ENCODE results near the gene S100A7. TPM values are rescaled to one million over a fixed set of nuclear protein-coding genes. Genes with fewer than 3 reads are reported as not detected.

Gene S100A7
- polyA plus RNA-seq, 1 experiment: not detected

GRCh38 chr1:153430561-153430960, 29.9 kb downstream of the S100A7 start:
- no peak overlapping the region for H3K27ac ChIP-seq (ENCODE audit: low read depth, low read length)
- no peak for DNase-seq (ENCODE audit: low read depth, low spot score)
- TF ChIP-seq CTCF (IDR thresholded peaks at IDR 0.05; ENCODE audit: low read depth, low read length): no peak
- H3K9me3 ChIP-seq (ENCODE audit: control insufficient read depth, insufficient read depth, low read length): no peaks in the 10 kb centered on the region
- peaks cover 4% of the 10 kb centered on the region for H3K27me3 ChIP-seq (ENCODE audit: control insufficient read depth, insufficient read depth, low read length)
- POLR2A ChIA-PET: no interaction called here
- H3K4me3 ChIP-seq (ENCODE audit: low read depth, low read length): no peak overlapping the region
- CTCF ChIA-PET: no interaction called here

DNA sequence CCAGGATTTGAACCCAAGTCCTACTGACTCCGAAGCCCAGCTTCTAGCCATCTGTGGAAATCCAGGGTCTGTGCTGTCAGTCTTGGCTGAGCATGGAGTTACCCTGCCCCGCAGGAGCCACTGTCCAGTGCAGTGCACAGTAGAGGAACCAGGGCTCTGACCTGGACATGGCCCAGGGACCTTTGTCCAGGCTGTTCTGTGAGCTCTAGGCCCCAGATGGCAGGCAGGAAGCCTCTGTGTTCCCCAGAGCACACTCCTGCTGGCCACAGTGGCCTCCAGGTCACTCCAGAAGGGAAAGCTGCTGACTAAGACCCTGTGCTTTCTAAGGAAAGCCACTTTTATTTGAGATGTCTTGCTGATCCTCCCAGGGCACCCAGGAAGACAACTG, 30.3 kb downstream of the S100A7 start:
- CTCF ChIA-PET: no interaction called here
- TF ChIP-seq CTCF (IDR thresholded peaks at IDR 0.05; ENCODE audit: low read depth, low read length): no peak
- DNase-seq (ENCODE audit: low read depth, low spot score): no peak
- peaks cover 4% of the 10 kb centered on the region for H3K27me3 ChIP-seq (ENCODE audit: control insufficient read depth, insufficient read depth, low read length)
- POLR2A ChIA-PET: no interaction called here
- H3K9me3 ChIP-seq (ENCODE audit: control insufficient read depth, insufficient read depth, low read length): no peaks in the 10 kb centered on the region
- H3K4me3 ChIP-seq (ENCODE audit: low read depth, low read length): no peak overlapping the region
- no peak overlapping the region for H3K27ac ChIP-seq (ENCODE audit: low read depth, low read length)

GRCh38 chr1:153429266-153430165, 30.9 kb downstream of the S100A7 start:
- Histone ChIP-seq H3K27me3 (ENCODE audit: control insufficient read depth, insufficient read depth, low read length) (peaks cover 4% of the 10 kb centered on the region), H3K9me3 (ENCODE audit: control insufficient read depth, insufficient read depth, low read length) (no peaks in the 10 kb centered on the region), H3K27ac (ENCODE audit: low read depth, low read length) (no peak overlapping the region), H3K4me3 (ENCODE audit: low read depth, low read length) (no peak overlapping the region)
- no peak for TF ChIP-seq CTCF (IDR thresholded peaks at IDR 0.05; ENCODE audit: low read depth, low read length)
- POLR2A ChIA-PET: no interaction called here
- DNase-seq (ENCODE audit: low read depth, low spot score): no peak
- CTCF ChIA-PET: no interaction called here

DNA sequence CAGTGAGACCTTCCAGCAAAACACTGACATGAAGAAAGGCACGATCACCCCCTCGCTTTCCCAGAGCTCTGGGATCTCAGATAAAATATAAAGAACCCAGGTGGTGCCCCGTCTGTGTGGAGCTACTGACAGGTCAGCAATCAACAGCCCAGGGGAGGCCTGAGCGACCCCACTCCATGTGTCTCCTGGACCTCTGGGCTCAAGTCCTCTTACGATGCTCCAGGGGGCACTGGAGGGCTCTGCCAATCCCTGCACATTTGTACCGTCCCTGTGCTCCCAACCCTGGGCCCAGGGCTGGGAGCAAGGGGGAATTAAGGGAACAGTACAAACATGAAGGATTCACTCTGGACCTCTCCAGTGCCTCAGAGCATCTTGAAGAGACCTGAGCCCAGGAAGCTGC, 31.7 kb downstream of the S100A7 start:
- TF ChIP-seq CTCF (IDR thresholded peaks at IDR 0.05; ENCODE audit: low read depth, low read length): no peak
- POLR2A ChIA-PET: no interaction called here

DNA sequence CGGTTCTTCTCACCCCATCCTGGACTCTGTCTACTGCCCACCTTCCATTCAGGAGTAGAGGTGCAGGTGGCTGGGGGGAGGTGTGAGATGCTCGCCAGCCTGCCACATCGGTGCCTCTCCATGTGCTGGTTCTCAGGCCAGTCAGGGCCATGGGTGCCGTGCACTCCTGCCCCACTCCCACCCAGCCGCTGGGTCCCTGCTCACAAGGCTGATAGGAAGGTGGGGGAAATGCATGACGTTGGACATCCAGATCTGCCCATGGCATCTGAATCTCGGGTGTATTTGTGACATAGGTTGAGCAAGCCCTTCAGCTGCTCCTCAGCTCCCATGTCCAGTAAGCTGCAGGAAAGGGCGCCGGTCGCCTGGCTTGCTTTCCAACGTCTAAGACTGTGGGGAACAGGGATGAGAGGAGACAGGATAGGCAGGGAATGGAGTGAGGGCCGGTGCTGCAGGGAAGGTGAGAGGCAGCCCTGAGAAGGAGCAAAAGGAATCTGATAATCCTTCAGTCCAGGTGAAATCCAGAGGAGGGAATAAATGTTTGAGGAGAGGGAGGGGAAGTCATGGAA, 32.3 kb downstream of the S100A7 start:
- Histone ChIP-seq H3K4me3 (ENCODE audit: low read depth, low read length) (no peak overlapping the region), H3K9me3 (ENCODE audit: control insufficient read depth, insufficient read depth, low read length) (no peaks in the 10 kb centered on the region), H3K27me3 (ENCODE audit: control insufficient read depth, insufficient read depth, low read length) (peaks cover 4% of the 10 kb centered on the region), H3K27ac (ENCODE audit: low read depth, low read length) (no peak overlapping the region)
- ChIA-PET CTCF (no interaction called here), POLR2A (no interaction called here)
- no peak for DNase-seq (ENCODE audit: low read depth, low spot score)
- TF ChIP-seq CTCF (IDR thresholded peaks at IDR 0.05; ENCODE audit: low read depth, low read length): no peak

More for the DNA sequence above, 31.7 kb downstream of the S100A7 start:
- Histone ChIP-seq H3K9me3 (ENCODE audit: control insufficient read depth, insufficient read depth, low read length) (no peaks in the 10 kb centered on the region), H3K27me3 (ENCODE audit: control insufficient read depth, insufficient read depth, low read length) (peaks cover 4% of the 10 kb centered on the region), H3K27ac (ENCODE audit: low read depth, low read length) (no peak overlapping the region), H3K4me3 (ENCODE audit: low read depth, low read length) (no peak overlapping the region)
- DNase-seq (ENCODE audit: low read depth, low spot score): no peak
- CTCF ChIA-PET: no interaction called here
